A673 (cell line): ENCODE results near the gene PDE10A.

Experiments
- CTCF ChIP-seq: fragments of 300-800, 200-600 bp; sonication (generic); conservative IDR thresholded peaks from 2 replicates; pipeline ENCODE4 v1.5.1; 2017; ENCODE audit warnings: low read depth, mild to moderate bottlenecking, antibody characterized with exemption, low read length, moderate library complexity, mixed read lengths
- EZH2 ChIP-seq: fragments of 200-600 bp; sonication (generic); IDR thresholded peaks from 2 replicates; pipeline ENCODE4 v1.6.1; 2017; ENCODE audit warnings: borderline replicate concordance, low read depth, mild to moderate bottlenecking, mixed read lengths, antibody characterized with exemption, low read length; ENCODE audit not compliant: poor library complexity, severe bottlenecking

- no peak for TF ChIP-seq CTCF
- no peak for TF ChIP-seq EZH2
These were observed 15.9 kb upstream of the PDE10A start for GRCh38 chr6:165678904-165679303.
